Cerebellar cortex (tissue), 1 donor: Measurements from ENCODE around the gene SELPLG.
"Not testable (repeated sequence)": the region's sequence is repeated elsewhere in the genome, so short reads cannot be mapped to it uniquely, and the experiment has no call there.

Experiments
- DNase-seq: peaks from one replicate; pipeline ENCODE4 v3.0.0-alpha.2; 2015; ENCODE audit warnings: low spot score

SELPLG gene

DNA sequence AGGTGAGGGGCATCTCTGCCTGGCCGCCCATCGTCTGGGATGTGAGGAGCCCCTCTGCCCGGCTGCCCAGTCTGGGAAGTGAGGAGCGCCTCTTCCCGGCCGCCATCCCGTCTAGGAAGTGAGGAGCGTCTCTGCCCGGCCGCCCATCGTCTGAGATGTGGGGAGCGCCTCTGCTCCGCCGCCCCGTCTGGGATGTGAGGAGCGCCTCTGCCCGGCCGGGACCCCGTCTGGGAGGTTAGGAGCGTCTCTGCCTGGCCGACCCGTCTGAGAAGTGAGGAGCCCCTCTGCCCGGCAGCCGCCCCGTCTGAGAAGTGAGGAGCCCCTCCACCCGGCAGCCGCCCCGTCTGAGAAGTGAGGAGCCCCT, 22.1 kb upstream of the SELPLG start:
- DNase-seq, result not testable (repeated sequence)

DNA sequence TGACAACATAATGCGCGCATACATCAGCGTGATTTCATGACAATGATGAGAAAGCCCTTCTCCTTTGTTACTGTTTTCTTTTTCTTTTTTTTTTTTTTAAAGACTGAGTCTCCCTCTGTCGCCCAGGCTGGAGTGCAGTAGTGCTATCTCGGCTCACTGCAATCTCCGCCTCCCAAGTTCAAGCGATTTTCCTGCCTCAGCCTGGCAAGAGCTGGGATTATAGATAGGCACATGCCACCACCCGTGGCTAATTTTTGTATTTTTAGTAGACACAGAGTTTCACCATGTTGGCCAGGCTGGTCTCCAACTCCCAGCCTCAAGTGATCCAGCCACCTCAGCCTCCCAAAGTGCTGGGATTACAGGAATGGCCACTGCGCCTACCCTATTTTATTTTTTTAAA, 20.9 kb upstream of the SELPLG start:
- not testable (repeated sequence) for DNase-seq

DNA sequence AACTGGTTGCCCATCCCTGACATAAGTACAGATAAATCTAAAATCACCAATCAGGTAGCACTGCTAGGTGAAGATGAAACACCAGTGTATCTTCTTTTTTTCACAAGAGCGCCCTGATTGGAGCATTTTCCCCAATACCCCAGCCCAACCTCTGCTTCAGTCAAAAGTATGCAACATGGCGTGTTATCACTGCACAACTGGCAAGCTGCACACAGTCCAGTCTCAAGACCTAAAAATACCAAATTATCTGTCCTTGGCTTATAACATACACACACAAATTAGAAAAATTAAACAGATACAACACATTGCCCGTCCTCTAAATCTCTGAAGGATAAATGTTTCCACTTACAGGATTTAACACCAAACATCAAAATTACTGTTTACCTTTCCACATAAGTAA, 20.2 kb upstream of the SELPLG start:
- DNase-seq, result no peak

DNA sequence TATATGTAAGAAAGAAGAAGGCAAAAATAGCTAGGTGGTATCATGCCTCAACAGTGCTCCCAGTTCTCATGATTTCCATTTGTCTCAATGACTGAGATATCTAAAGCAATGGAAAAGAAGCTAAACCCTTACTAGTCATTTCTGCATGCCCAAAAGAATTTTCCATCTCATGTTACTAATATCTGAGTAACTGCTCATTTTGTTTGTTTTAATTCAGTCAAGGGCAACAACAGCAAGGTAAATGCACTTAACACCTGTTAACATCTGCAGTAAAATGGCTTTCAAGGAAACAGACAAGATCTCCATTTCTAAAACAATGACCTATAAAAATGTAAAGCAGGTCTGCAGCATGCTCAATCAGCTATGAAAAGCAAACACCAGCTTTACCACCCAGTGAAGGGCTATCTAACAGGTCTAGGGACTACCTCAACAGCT, 19.4 kb upstream of the SELPLG start:
- no peak for DNase-seq

DNA sequence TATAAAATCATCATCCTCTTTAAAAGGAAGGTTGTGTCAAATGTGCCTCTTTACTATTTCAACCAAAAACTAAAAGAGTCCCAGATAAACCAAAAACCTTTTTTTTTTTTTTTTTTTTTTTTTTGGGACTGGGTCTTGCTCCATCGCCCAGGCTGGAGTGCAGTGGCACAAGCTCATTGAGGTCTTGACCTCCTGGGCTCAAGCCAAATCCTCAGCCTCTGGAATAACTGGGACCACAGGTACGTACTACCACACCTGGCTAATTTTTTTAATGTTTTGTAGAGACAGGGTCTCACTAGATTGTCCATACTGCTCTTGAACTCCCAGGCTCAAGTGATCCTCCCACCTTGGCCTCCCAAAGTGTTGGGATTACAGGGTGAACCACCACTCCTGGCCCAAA, 16.4 kb upstream of the SELPLG start:
- no peak for DNase-seq

DNA sequence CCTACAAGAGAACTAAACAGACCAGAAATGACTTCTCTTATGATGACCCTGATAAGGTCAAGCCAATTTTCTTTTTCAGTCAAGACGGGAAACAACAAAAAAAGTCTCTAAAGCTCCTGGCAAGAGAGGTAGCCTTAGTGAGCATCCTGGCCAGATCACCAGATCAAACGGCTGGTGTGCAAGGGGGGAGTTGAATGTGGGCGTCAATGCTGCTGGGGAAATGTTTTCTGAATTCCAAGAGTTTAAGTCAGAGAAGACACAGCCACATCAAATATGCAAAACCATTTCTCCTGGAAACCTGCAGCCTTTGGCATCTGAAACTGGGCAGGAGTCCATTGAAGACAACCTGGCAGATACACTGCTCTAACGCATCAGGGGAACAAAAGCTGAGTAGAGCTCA, 16.0 kb upstream of the SELPLG start:
- DNase-seq, result peak; percentile 67

DNA sequence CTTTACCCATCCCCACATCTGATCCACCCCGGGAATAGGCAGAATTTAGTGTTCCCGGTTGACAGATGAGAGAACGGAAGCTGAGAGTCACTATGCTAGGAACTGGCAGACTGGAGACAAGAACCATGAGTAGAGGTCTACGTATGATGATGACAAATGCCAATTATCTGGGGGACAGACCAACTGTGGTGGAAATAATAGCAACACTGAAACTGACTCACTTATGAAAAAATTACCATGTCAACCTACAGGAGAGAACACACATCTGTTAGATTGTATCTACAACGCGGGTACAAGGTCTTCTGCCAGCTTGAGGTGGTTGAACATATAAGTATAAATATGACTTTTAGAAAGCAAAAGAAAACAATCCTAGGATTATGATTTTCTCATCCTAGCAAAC, 15.4 kb upstream of the SELPLG start:
- DNase-seq, result no peak

DNA sequence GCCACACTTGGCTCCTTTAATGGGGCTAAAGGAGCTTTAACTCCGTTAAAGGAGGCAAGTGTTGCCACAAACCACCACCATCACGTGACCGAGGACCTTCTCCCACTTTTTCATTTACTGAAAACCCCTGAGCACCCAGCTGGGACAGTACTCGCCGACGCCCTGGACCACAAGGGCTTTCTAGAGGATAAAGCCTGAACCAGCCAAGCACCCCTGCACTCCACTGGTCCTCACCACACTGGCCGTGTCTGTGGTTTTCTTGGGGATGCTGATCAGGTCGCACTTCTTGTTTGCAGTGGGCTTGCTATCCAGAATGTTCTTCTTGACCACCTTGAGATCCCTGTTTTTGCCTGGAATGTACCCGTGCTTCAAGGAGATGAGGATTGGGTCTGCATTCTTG, 14.7 kb upstream of the SELPLG start:
- no peak for DNase-seq

DNA sequence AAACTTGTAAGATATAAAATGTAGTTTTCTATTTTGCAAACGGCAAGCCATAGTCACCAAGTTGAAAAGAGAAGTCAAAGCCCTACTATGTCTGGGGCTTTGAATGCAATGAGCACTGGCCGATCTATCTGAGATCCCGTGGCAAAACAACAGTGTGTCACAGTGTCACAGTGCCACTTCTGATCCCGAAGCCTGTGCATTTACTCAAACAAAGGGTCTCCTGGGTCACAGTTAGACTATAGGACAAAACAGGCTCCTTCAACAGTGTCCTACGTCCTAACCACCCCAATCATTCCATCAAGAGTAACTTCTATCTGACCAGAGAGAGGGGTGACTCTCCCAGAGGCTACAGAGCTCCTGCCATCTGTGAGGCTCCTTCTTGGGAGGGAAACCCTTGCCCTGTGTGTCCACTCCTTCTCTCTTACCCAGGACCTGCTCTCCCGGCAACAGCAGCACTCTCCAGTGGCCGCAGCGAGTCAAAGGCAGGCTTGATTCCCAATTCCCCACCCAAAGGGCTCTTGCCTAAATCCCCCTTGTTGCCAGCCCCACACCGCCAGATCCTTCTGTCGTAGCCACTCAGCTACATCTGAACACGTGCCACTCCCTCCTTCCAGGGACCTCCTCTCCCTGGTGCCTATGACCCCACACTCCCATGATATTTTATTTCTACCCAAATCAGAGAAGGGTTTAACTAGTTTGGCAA, 14.0 kb upstream of the SELPLG start:
- no peak for DNase-seq

DNA sequence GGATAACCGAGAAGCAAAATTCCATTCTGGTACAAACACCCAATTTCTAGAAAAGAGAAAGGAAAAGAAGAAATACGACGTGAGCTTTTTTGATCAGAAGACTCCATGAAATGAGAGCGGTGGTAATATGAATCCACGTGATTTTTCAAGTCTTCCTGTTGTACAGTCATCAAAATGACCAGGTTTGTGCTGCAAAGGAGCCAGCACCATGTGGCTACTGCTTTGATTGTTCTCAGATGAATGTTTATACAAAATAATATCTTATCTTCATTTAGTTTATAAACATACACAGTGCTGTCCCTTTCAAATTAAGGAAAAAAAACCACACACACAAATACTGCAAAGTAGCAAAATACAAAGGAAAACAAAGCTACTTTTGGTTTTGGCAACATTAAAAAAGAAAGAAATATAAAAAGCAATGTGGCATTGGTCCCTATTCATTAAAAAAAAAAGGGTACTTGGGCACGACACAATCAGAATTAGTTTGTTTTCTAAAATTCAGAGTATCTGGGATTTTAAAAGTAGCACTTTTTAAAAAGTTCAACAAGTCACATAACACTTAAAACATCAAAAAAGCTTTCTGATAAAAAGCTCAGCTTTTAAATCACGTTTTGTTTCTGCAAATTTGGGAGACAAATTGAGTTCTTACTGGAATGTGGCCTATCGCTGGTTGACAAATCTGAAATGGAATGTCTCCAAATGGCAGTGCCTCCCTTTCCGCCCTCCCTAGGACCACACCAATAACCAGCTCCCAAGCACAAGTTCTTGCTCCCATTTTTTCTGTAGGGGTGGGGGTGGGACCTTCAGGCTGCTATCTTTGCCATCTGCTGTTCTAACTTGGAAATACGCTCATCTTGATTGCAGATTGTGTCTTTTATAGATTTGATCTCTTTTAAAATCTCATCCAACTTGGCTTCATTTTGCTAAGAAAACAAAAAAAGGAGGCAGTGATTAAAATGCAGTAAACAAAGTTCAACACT, 13.2 kb upstream of the SELPLG start:
- no peak for DNase-seq

DNA sequence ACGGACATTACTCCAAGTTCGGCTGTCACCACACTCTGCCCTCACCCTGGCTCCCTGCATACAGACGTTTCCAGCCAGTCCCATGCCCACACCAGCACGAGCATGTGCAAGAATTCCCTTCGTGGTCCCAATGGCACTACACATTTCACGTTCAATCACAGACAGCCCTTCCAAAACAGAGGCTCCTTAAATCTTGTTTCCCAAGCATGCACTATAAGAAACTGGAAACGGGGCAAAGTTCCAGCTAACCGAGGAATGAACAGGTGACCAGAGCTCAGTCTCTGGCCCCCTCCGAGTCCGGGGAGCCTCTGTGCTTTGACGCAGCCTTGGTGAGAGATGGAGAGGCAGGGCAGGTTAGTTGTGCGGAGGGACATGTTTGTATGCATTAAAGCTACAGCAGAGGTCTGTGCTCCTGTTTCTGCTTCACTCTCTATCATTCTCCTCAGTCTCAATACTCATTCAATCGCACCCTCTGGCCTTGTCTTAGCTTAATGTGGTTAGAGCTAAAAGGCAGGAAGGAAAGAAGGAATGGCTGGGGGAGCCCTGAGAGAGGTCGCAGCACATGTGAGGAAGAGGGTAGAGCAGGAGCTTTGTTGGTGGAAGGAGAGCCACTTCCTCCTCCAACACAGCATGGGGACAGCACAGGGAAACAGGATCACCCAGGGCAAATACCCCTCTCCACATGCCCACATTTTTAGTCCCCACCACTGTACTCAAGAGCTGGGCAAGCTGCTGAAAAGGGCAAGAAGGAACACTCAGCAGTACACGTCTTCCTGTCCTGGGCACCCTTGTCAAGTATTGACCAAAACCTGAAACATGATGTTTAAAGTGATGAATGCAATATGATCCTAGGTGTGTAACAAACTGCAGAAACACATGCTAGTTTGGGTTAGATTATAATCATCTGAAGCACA, 12.2 kb upstream of the SELPLG start:
- DNase-seq, result no peak

DNA sequence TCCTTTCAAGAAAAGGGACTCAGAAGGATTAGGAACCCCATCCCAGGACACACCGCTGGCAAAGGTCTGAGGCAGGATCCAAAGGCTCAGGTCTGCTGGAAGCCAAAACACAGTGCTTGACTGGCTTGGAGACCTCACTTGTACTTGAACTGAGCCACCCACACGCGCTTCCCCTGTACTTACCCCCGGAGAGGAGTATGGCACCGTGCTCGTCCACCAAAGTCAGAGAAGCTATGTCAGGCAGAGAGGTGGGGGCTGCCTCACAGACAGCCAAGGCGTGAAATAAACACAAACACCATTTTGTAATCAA, 11.1 kb upstream of the SELPLG start:
- DNase-seq, result no peak

DNA sequence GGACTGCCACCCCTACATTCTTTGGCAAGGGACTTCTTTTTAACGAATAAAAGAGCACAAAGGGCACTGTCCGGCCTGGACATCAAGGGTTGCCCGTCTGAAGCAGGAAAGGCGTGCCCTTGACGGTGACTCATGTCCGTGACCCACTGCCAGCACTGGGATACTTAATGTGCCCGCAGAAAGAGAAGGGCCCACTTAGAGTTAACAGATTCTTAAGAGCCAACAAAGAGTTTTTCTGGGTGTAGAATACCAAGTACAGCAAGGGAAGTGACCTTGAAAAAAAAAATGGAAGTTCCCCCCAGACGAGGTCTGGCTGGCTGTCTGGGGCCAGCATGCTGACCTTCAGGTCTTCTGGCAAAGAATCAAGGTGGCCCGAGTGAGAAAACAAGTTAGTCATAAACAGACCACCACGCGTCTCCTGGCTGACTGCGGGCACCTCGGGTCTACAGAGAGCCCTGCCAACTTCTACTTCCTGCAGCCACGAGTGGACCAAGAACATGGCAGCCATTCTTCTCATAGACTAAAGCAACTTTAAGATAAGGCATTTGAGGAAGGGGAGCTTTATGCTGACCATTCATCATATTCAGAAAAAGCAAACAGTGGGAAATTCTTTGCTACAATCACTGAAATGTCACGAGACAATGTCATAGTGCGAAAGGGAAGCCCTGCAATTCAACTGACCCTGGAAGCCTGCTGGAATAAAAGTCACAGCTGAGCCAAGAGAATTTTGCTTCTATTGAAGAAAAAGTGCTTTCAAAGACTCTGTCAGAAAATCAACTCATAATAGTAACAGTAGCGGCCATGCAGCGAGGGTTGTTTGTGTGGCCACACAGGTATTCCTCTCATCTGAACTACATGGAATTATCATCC, 10.5 kb upstream of the SELPLG start:
- DNase-seq, result no peak

DNA sequence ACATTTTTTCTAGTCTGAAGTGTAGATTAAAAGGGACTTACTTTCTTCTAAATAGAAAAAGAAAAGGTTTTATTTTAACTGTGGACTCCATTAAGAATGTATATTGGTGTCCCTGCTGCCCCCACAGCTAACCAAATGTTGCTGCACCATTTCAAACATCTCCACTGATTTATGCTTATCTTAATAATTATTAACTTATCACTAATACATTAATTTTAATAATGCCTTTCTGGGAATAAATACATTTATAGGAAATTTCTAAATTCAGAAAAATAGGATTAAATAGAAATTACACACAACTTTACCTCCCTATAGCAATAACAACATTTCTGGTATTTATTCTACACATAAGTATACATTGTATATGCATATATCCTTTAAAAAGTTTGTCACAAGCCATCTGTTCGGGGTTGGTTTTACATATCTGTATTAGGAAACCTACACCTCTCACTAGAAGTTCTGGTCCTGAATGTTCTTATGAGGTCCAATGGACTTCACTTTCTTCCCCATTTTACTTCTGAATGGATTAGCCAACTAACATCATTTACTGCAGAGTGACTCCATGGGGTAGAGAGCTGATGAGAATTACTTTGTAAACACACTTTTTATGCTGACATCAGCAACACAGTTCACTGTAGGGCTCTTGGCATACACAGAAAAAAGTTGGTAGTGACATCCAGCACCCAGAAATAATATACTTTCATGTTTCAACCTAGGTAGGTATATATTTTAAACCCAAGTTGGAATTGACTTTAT, 9.4 kb upstream of the SELPLG start:
- DNase-seq, result no peak

DNA sequence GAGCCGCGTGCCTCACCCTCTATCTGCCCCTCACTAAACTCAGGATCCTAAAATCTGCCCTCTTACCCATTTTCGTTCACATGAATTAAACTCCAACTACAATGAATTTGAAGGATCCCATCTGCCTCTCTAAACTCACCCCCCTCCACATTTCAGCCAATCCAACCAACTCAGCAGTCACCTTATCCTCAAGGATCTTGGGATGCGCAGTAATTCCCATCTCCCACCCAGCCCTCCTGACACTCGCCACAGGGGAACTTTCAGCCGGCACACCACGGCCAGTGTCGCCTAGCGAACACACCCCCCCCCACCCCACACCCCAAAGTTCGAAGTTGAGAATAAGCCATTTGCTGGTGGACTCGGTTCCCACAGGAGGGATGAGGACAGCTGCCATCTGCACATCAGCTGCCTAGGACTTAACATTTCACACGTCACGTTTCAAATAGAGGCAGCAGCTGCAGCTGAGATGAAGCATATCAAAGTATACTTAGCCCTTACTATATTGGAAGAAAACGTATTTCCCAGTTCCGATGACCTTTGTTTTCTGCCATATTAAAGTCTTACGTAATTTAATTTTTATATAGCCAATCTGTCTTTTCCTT, 8.7 kb upstream of the SELPLG start:
- no peak for DNase-seq

DNA sequence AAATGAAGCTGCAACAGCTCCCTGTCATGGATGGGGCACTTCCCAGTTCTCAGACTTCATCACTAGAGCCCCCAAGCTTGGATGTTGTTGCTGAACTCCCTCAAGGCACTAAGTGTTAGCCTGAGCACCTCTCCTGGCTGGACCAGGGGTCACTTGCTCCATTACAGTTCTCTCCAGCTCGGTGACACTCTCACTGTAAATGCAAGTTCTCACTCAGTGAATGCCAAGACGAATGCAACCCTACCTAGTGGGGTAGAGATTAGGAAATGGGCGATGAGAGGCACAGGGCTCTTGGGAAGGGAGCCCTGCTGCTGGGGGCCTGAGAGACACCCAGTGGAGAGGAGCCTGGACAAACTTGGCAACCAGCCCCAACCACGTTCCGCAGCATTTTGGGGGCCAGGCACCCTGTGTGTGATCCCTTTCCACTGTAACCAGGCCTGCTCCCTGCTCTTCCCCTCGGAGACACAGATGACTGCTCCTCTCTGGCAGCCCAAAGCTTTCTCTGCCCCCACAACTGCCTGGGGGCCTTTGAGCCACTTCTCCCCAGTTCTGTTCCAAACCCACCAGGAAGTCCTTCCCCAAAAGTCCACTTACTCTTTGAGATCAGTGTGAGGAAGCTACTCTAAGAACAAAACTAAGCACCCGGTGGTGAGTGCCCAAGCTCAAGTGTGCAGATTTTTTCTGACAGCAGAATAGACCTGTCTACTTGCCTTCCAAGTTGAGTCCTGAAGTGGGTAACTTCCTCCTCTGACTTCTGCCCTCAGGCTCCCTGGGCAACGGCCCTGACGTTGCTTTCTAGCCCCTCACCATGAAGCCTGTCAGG, 8.0 kb upstream of the SELPLG start:
- no peak for DNase-seq

DNA sequence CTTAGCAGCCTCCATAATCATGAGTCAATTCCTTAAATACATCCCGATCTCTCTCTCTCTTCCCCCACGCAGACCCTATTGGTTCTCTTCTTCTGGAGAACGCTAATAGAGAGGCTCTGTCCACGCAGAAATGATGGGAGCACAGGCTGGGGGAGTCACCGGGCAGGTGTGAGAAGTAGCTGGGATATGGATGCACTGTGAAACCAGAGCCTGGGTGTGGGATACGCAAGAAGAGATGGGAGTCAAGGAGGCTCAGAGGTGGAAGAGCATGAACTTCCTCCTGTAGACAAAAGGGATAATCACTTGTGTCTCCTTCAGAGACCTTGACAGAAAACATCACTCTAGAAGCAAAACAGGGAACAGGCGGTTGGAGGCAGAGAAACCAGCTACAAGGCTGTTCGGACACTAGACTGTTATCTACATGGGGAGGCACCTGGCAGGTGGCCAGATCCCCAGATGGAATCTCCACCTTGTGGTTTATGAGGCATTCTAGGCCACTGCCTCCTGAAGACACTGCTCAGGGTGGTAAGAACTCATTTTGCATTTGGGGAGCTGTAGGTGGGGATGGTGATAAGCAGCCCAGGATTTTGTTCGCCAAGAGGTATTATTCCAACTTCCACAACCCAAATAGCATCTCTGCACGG, 7.2 kb upstream of the SELPLG start:
- peak; percentile 71 for DNase-seq

DNA sequence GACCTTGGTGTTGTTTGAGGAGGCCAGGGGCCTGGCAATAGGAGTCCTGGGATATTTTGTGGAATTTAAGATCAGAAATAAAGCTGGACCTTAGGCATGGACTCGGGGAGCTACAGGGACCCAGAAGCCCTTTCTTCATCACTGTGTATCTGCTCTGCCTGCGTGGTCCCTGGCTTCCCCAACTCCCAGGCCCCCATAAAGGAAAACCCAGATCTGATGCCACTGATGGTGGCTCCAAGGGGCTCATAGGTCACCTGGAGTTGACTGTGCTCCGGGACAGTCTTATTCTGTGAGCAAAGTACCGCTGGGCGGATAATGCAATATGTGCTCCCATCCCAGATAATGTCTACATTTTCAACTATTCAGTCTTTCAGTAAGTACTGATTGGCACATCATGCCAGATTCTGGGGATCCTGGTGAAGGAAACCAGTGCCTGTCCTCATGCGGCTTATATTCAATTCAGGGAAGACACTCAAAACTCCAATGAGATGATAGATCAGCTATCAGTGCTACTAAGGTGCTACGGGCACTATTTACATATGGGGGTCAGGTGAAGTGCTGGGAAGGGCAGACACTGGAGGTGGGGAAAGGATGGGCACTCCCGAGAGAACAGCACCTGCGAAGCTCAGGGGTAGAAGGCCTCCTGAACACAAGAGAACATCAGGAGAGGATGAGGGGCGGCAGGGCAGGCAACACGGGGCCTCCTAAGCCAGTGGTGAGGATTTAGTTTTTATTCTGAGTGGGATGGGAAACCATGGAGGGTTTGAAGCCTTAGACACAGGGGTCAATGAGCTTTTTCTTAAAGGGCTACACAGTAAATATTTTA, 5.5 kb upstream of the SELPLG start:
- DNase-seq, result no peak
